Astrocyte of the spinal cord (primary cell): ENCODE results near the gene MACROD2.

Source experiments
- DNase-seq: peaks from one replicate; pipeline ENCODE4 v3.0.0; 2011; ENCODE audit warnings: low read depth, low spot score
- H3K4me3 ChIP-seq: 2 replicates; pipeline ENCODE4 v1.5.1; 2011; ENCODE audit warnings: low read depth, mild to moderate bottlenecking, low read length, moderate library complexity
- CTCF ChIP-seq: IDR thresholded peaks from 2 replicates; pipeline ENCODE4 v1.5.1; 2012; ENCODE audit warnings: low read depth, mild to moderate bottlenecking, low read length, inconsistent platforms
- in situ Hi-C: cut with HindIII; loops from 2 replicates; pipeline ENCODE4 v1.10.0; 2017; ENCODE audit warnings: low sequenced_read_pairs

MACROD2 gene

GRCh38 chr20:14344746-14345145 lies 349.4 kb downstream of the MACROD2 start:
- no peak for DNase-seq
- TF ChIP-seq CTCF = no peak
- in situ Hi-C loops = no loop called here
- H3K4me3 ChIP-seq = no peak overlapping the region

GRCh38 chr20:14355791-14356190 lies 360.5 kb downstream of the MACROD2 start:
- H3K4me3 ChIP-seq = no peak overlapping the region
- no peak for TF ChIP-seq CTCF
- no peak for DNase-seq
- in situ Hi-C loops = no loop called here

- no peak for TF ChIP-seq CTCF
- no peak overlapping the region for H3K4me3 ChIP-seq
- no peak for DNase-seq
- in situ Hi-C loops = no loop called here
These were observed 365.1 kb downstream of the MACROD2 start for GRCh38 chr20:14360416-14360815.

- in situ Hi-C loops = no loop called here
- no peak for DNase-seq
- no peak for TF ChIP-seq CTCF
- no peak overlapping the region for H3K4me3 ChIP-seq
These were observed 366.4 kb downstream of the MACROD2 start for GRCh38 chr20:14361509-14362345.

- DNase-seq = no peak
- TF ChIP-seq CTCF = no peak
- H3K4me3 ChIP-seq = no peak overlapping the region
- in situ Hi-C loops = no loop called here
These were observed 378.9 kb downstream of the MACROD2 start for GRCh38 chr20:14374196-14374595.

GRCh38 chr20:14375416-14375985 lies 380.2 kb downstream of the MACROD2 start:
- no peak for DNase-seq
- TF ChIP-seq CTCF = no peak
- in situ Hi-C loops = no loop called here
- no peak overlapping the region for H3K4me3 ChIP-seq
